Epidermal melanocyte (primary cell): ENCODE data around the gene PPIE.

ENCODE experiments used
- DNase-seq: peaks from one replicate; pipeline ENCODE4 v3.0.0; 2011; ENCODE audit warnings: low spot score; ENCODE audit not compliant: insufficient read length

The PPIE gene

DNA sequence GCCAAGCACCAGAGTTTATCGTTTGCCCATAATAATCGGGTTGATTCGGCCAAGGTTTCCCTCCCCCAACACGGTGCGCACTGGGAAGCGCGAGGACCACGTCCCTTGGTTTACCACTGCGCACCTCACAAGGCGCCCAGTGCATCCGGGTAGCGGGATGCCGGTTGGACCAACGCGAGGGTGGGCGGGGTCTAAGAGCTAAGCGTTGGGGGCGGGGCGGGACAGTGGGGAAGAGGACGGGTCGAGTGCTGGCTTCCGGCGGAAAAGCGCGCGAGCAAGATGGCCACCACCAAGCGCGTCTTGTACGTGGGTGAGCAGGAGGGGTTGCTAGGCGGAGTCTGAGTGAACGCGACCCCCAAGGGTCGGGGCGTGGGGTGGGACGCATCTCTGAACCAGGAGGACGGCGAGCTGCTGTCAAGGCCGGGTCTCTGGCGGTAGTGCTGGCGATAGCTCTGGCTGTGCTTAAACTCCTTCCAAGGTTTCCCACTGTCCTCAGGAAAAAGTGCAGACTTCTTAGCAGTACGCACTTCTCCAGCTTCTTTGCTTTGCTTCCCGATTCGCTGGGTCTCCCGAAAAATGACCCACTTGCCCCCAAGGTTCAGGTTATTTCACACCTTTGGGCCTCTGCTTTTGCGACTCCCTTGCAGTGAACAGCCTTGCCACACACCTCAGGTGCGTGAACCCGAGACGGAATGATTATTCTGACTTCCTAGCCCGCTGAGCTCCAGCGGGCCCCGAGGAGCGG is at the start of gene PPIE:
Gene PPIE (plus strand): TSS at position 261 of the 745 bp plus-strand sequence. CDS start 19 bp downstream, at position 280.
- DNase-seq: peak; percentile 85

DNA sequence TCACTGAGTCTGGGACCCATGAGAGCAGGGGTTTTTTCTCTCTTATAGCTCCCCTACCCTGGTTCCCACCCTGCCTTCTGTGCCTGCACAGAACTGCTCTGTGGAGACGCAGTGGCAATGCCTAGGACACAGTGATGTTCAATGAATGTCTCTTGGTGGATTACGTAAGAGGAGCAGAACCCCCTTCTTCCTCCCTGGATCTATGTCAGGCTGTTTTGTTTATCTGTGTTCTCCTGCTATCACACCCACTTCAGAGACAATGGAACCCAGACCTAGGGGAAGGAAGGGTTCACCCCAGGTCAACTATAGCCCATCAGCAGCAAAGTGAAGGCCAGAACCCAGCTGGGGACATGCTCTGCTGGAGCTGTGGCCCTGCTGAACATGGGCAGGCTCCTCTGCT is 49.5 kb upstream of the PPIE start:
- DNase-seq: no peak

- DNase-seq: no peak
Observed at GRCh38 chr1:39689635-39690034, 49.0 kb upstream of the PPIE start.

DNA sequence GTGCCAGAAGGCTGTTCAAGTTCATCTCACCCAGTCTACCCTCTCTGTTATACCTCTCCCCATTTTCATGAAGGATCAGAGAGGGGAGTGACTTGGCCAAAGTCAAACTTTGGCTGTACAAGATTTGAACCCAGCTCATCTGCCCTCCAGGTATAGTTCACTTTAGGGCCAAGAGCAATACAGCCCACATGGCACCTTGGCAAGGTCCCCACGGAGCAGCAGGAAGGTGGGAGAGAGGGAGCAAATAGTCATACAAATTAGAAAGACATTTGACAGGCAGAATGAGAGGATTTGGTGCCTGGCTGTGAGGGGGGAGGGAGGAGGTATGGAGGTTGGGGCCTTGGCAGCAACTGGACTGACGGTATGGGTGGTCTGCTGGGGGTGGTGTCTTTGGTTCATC is 48.5 kb upstream of the PPIE start:
- no peak for DNase-seq

- DNase-seq: no peak
Observed at GRCh38 chr1:39690794-39691382, 47.8 kb upstream of the PPIE start.

GRCh38 chr1:39691383-39692151 is 47.1 kb upstream of the PPIE start, which contains the start of gene HPCAL4:
HPCAL4 (minus strand) TSS chr1:39691433; CDS start chr1:39684603, 6,830 bp downstream.
- peak; percentile 46 for DNase-seq

DNA sequence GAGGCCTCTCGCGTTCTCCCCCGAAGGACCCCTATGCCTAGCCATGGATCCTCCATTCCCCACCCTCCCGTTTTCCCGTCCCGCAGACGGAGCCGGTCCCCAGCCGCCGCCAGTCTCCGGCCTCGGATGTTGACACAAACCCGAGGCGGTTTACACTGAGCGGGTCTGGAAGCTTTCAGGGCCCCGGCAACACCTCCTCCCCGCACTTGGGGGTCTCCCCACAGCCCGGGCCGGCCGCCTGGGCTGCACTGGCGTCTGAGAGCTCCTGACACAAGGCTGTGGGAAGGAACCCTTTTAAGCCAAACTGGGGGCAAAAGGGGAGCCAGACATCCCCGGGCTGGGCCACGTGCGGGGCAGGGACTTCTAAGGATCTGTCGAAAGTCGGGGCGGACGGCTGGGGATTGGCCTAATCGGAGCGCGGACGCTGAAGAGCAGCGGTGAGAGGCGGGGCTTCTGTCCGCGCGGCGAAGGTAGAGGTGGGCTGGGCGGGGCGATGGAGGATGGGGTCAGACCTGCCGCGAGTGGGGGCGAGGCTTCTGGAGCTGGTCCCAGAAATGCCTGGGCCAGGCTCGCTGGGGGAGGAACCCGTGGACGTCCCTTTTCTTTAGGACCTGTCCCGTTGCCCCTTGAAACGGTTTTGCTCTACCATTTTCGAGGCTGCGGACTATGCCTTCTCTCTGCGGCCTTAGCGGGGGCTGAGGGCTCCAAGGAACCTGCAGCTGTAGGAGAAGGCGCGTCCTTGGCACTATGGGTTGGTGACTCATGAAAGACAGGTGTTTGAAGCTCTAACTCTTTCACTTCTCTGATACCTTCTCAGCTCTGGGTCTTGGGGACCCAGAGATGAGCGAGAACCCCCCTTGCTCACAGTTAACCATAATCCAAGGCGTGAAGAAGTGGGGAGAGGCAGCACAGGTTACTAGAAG is 46.3 kb upstream of the PPIE start:
- DNase-seq: no peak

- no peak for DNase-seq
Observed at GRCh38 chr1:39694026-39694425, 44.7 kb upstream of the PPIE start.

GRCh38 chr1:39695016-39695415 is 43.7 kb upstream of the PPIE start:
- DNase-seq: no peak

DNA sequence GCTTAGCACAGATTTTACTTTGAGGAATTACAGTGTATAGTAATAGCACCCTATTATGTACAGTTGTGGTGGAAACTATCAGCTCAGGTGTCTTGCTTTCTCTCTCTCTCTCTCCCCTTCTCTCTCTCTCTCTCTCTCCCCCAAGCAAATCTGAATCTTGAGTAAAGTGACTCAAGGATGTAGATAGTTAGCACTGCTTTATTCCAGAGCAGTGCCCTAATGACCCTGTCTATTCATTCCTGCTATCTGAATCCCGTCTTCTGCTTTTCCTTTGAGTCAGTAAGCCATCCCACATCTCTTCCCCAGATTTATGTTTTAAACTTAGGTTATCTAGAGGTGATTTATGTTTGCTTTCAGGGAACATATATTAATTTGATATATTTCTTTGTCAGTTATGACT is 42.2 kb upstream of the PPIE start:
- DNase-seq: no peak

- no peak for DNase-seq
Observed at GRCh38 chr1:39698568-39698967, 40.1 kb upstream of the PPIE start.

GRCh38 chr1:39699419-39699818 is 39.3 kb upstream of the PPIE start:
- no peak for DNase-seq

- no peak for DNase-seq
Observed at GRCh38 chr1:39700348-39700747, 38.3 kb upstream of the PPIE start.

DNA sequence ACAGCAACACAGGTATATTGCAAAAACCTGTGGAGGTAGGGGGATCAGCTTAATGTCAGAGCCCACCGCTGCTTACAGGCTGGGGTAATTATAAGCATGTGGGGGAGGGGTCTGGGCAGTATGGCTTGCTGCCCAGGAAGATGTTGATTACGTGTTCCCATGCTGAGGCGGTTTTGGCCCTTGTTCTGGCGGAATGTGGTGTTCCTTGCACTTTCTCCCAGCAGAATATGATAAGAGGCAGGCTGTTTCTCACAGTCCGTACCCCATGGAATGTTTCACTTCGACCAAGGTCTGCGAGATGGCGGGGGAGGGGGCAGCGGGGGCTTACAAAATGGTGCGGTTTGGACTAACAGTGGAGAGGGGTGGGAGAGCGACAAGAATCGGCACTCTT is 37.6 kb upstream of the PPIE start:
- DNase-seq: no peak

- DNase-seq: no peak
Observed at GRCh38 chr1:39704757-39705156, 33.9 kb upstream of the PPIE start.

GRCh38 chr1:39707506-39707905 is 31.2 kb upstream of the PPIE start:
- no peak for DNase-seq

DNA sequence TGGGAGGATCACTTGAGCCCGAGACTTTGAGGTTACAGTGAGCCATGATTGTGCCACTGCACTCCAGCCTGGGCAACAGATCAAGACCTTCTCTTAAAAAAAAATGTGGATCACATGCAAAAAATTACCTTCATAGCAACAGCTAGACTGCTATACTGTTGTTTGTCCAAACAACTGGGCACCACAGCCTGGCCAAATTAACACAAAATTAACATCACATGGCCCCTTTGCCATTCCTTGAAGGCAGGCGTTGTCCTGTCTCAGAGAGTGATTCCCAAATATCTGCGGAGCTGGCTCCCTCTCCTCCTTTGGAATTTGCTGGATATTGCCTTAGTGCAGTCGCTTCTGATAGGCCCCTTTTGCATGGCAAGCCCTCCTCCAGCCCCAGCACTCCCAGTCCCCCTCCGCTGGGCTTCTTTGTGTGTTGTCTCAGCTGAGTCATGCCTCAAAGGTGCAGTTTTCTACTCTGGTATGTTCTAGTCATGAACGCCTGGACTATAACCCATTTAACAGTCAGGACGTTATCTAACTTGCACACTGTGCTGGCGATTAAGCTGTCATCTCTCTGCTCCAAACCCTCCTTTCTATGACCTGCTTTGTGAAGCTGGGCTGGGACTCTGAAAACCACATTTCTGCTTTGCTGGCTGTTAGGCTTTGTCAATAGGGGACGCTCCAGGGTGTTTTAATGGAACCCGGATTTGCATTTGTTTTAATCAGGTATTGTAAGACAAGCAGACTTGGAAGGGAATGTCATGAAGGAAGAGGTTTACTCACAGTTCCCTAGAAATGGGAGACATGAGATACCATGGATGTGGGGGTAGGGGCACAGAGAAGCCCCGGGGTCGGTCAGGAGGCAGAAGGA is 27.3 kb upstream of the PPIE start:
- DNase-seq: no peak

- no peak for DNase-seq
Observed at GRCh38 chr1:39711966-39712340, 26.7 kb upstream of the PPIE start.

DNA sequence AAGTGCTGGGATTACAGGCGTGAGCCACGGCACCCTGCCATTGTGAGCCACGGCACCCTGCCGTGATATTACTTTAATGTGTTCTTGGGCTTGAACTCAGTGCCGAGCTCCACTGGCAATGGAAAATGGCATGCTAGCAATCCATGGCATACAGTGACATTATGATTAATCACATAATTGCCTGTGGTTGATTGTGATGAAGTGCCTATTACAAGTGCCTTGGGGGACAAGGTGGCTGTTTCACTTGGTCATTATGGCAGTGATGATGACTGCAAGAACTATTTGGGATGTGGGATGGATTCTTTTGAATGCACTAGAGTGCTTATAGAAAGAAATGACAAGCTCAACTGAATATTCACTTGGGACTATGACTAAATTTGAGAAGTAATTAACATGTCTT is 25.1 kb upstream of the PPIE start:
- no peak for DNase-seq

DNA sequence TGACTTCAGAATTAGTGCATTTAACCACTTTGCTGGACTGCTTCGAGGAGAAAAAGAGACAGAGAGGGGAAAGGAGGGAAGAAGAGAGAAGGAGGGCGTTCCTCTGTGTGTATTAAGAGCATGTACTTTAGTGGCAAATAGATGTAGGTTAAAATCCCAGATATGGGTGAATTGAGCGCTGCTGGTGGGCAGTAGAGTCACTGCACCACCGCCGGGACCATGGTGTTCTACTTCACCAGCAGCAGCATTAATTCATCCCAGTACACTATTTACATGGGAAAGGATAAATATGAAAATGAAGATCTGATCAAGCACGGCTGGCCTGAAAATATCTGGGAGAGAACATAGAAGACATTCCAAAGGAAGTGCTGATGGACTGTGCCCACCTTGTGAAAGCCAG is 20.9 kb upstream of the PPIE start:
- DNase-seq: no peak
